DMS53 (cell line): ENCODE results near the gene RTL10.

ENCODE experiments used
- DNase-seq: peaks from one replicate; lab custom pipeline; 2025; lab: John Stamatoyannopoulos, UW

RTL10 gene

GRCh38 chr22:19854778-19855503 lies at the start of gene RTL10, which contains the start of gene GNB1L:
TSS of gene RTL10 (minus strand) at chr22:19854874. CDS start at chr22:19852261, 2,613 bp downstream.
TSS of gene GNB1L (minus strand) at chr22:19854874. CDS start at chr22:19821355, 33,519 bp downstream.
- peak; percentile 94 for DNase-seq

GRCh38 chr22:19904174-19904856 lies 49.6 kb upstream of the RTL10 start:
- DNase-seq, result no peak

GRCh38 chr22:19903513-19903912 lies 48.8 kb upstream of the RTL10 start:
- no peak for DNase-seq

- no peak for DNase-seq
Measured at GRCh38 chr22:19903031-19903430, 48.4 kb upstream of the RTL10 start.

GRCh38 chr22:19902245-19902715 lies 47.6 kb upstream of the RTL10 start:
- DNase-seq, result no peak

- DNase-seq, result no peak
Measured at GRCh38 chr22:19901577-19902244, 47.0 kb upstream of the RTL10 start.

- DNase-seq, result no peak
Measured at GRCh38 chr22:19900707-19901436, 46.2 kb upstream of the RTL10 start.

- DNase-seq, result no peak
Measured at GRCh38 chr22:19898831-19899567, 44.3 kb upstream of the RTL10 start.

- no peak for DNase-seq
Measured at GRCh38 chr22:19898145-19898544, 43.5 kb upstream of the RTL10 start.

GRCh38 chr22:19897726-19898125 lies 43.1 kb upstream of the RTL10 start:
- DNase-seq, result no peak

GRCh38 chr22:19896665-19897355 lies 42.1 kb upstream of the RTL10 start:
- DNase-seq, result no peak

- no peak for DNase-seq
Measured at GRCh38 chr22:19895160-19895849, 40.6 kb upstream of the RTL10 start.

GRCh38 chr22:19893363-19893762 lies 38.7 kb upstream of the RTL10 start:
- DNase-seq, result no peak

- DNase-seq, result no peak
Measured at GRCh38 chr22:19892925-19893324, 38.3 kb upstream of the RTL10 start.

GRCh38 chr22:19892257-19892879 lies 37.7 kb upstream of the RTL10 start:
- no peak for DNase-seq

- DNase-seq, result peak; percentile 75
Measured at GRCh38 chr22:19891317-19892256, 36.9 kb upstream of the RTL10 start.

GRCh38 chr22:19890502-19891316 lies 36.0 kb upstream of the RTL10 start:
- DNase-seq, result peak; percentile 6

- DNase-seq, result no peak
Measured at GRCh38 chr22:19889951-19890350, 35.3 kb upstream of the RTL10 start.
